ENCODE measurements around the gene ADCY9.

DNA sequence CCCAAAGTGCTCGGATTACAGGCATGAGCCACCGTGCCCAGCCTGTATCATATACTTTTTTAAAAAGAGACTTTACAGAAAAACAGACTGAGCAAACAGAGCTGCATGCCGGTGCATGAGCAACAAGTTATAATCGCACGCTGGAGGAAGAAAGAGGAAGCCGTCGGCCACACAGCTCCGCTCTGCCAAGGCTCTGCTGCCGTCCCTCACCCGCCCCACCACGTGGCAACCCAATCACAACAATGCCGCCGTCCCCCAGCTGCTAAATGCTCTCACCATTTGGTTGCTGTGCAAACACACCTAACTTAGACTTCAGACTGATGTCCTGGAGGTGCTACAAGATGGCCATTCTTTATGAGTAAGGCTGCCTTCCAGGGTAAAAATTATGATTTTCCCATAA is 83.5 kb downstream of the ADCY9 start:
- TF ChIP-seq, protein P1, sequence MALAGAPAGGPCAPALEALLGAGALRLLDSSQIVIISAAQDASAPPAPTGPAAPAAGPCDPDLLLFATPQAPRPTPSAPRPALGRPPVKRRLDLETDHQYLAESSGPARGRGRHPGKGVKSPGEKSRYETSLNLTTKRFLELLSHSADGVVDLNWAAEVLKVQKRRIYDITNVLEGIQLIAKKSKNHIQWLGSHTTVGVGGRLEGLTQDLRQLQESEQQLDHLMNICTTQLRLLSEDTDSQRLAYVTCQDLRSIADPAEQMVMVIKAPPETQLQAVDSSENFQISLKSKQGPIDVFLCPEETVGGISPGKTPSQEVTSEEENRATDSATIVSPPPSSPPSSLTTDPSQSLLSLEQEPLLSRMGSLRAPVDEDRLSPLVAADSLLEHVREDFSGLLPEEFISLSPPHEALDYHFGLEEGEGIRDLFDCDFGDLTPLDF (CRISPR knock-in tag; IDR thresholded peaks at IDR 0.05), result no peak
- TF ChIP-seq CTCF (IDR thresholded peaks at IDR 0.05), result no peak
- no peak for TF ChIP-seq NR2C2 (CRISPR knock-in tag; IDR thresholded peaks at IDR 0.05)
- TF ChIP-seq ATF1 (CRISPR knock-in tag; IDR thresholded peaks at IDR 0.05), result no peak
- TF ChIP-seq MXD4 (CRISPR knock-in tag; IDR thresholded peaks at IDR 0.05; ENCODE audit: borderline replicate concordance), result no peak
- no peak for TF ChIP-seq KAT7 (CRISPR knock-in tag; IDR thresholded peaks at IDR 0.05; ENCODE audit: borderline replicate concordance)
- TF ChIP-seq RORB (CRISPR knock-in tag; IDR thresholded peaks at IDR 0.05), result no peak
- no peak for TF ChIP-seq ATF3 (CRISPR knock-in tag; conservative IDR thresholded peaks at IDR 0.05)
- TF ChIP-seq, protein P2, sequence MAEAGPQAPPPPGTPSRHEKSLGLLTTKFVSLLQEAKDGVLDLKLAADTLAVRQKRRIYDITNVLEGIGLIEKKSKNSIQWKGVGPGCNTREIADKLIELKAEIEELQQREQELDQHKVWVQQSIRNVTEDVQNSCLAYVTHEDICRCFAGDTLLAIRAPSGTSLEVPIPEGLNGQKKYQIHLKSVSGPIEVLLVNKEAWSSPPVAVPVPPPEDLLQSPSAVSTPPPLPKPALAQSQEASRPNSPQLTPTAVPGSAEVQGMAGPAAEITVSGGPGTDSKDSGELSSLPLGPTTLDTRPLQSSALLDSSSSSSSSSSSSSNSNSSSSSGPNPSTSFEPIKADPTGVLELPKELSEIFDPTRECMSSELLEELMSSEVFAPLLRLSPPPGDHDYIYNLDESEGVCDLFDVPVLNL (CRISPR knock-in tag; IDR thresholded peaks at IDR 0.05; ENCODE audit: borderline replicate concordance, low read depth), result no peak
- no peak for TF ChIP-seq ATF6 (CRISPR knock-in tag; IDR thresholded peaks at IDR 0.05)
- TF ChIP-seq, protein P3, sequence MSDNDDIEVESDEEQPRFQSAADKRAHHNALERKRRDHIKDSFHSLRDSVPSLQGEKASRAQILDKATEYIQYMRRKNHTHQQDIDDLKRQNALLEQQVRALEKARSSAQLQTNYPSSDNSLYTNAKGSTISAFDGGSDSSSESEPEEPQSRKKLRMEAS (CRISPR knock-in tag; IDR thresholded peaks at IDR 0.05), result no peak
